Caki2 (cell line): ENCODE data around the gene CSNK1A1L. TPM values are rescaled to one million over a fixed set of nuclear protein-coding genes. Genes with fewer than 3 reads are reported as not detected.

ENCODE experiments used
- DNase-seq: peaks from one replicate; pipeline ENCODE4 v3.0.0-alpha.2; 2015; ENCODE audit warnings: low read depth
- in situ Hi-C: cut with HindIII; loops from 2 replicates; pipeline ENCODE4 v1.10.0; 2016; ENCODE audit warnings: low sequenced_read_pairs, low pct_unique_long_range_greater_than_20kb, mixed read lengths
- total RNA-seq: library from RNA; depleted of rRNA; stranded (reverse); fragments of >200 nt; shearing (Covaris generic); gene quantifications from 2 replicates; pipeline ENCODE4 v1.2.3, GENCODE V29; 2014; ENCODE audit warnings: low replicate concordance; rRNA removed

The CSNK1A1L gene
- not detected in 2 replicates for total RNA-seq

- in situ Hi-C loops: no loop called here
- no peak for DNase-seq
Observed at GRCh38 chr13:37105251-37105714, at the start of gene CSNK1A1L. Gene CSNK1A1L (minus strand): TSS chr13:37105664. CDS start chr13:37105256, 408 bp downstream.

- in situ Hi-C loops: no loop called here
- DNase-seq: no peak
Observed at GRCh38 chr13:37149380-37149779, 43.9 kb upstream of the CSNK1A1L start.

GRCh38 chr13:37148501-37148900, 43.0 kb upstream of the CSNK1A1L start:
- in situ Hi-C loops: no loop called here
- no peak for DNase-seq

- DNase-seq: no peak
- in situ Hi-C loops: no loop called here
Observed at GRCh38 chr13:37144661-37145060, 39.2 kb upstream of the CSNK1A1L start.

DNA sequence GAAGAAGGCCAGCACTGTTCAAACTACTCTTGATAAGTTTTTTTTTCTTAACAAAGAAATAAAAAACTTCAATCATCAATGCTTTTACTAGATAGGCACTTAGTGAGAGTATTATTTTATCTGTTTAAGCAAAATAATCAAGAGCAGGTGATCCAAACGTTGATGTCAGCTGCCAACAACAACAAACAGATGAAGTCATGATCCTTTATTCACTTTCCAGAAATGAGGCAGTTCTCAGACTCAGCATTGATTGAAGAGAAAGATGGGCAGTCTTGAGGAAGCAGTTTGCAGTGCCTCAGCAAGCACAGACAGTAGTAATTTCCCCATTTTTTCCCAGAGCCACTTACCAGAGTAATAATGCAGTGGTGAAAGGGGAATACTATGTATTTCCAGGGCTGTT, 38.4 kb upstream of the CSNK1A1L start:
- in situ Hi-C loops: no loop called here

GRCh38 chr13:37142877-37143276, 37.4 kb upstream of the CSNK1A1L start:
- DNase-seq: no peak
- in situ Hi-C loops: no loop called here

More for the DNA sequence above, 38.4 kb upstream of the CSNK1A1L start:
- DNase-seq: no peak

DNA sequence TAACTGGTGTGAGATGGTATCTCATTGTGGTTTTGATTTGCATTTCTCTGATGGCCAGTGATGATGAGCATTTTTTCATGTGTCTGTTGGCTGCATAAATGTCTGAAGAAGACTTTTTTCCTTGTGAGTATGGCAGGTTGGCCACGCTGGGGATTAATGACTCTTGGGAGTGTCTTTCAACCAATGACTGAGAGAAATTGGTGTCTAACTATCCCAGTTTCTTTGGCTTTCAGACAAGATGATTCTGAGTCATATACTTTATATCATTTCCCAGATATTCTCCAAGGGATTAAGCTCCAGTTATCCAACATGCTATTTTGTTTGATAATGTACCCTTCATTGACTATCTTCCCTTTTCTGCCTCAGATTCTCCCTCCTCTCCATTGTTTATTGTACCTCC, 35.5 kb upstream of the CSNK1A1L start:
- no peak for DNase-seq
- in situ Hi-C loops: no loop called here

- DNase-seq: no peak
- in situ Hi-C loops: no loop called here
Observed at GRCh38 chr13:37139356-37139755, 33.9 kb upstream of the CSNK1A1L start.

DNA sequence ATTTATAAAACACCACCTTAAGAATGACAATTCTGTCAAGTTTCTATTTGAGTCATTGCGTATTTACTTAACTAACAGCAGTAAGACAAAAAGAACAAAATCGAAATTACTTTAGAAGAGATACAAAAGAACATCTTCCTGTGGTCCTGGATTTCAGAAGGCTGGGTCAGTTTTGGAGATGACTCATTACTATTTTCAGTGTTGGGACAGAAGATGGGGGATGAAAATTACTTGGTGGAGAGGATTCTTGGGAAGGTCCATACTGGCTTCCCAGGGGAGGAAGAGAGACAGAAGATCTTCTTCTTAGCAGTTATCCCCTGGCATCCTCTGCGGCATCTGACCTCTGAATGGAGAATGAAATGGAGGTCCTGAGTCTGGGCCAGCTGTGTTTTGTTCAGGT, 33.5 kb upstream of the CSNK1A1L start:
- in situ Hi-C loops: no loop called here
- no peak for DNase-seq

- no peak for DNase-seq
- in situ Hi-C loops: no loop called here
Observed at GRCh38 chr13:37138169-37138568, 32.7 kb upstream of the CSNK1A1L start.

- in situ Hi-C loops: no loop called here
- no peak for DNase-seq
Observed at GRCh38 chr13:37136633-37137032, 31.2 kb upstream of the CSNK1A1L start.

GRCh38 chr13:37136187-37136586, 30.7 kb upstream of the CSNK1A1L start:
- in situ Hi-C loops: no loop called here
- DNase-seq: no peak

DNA sequence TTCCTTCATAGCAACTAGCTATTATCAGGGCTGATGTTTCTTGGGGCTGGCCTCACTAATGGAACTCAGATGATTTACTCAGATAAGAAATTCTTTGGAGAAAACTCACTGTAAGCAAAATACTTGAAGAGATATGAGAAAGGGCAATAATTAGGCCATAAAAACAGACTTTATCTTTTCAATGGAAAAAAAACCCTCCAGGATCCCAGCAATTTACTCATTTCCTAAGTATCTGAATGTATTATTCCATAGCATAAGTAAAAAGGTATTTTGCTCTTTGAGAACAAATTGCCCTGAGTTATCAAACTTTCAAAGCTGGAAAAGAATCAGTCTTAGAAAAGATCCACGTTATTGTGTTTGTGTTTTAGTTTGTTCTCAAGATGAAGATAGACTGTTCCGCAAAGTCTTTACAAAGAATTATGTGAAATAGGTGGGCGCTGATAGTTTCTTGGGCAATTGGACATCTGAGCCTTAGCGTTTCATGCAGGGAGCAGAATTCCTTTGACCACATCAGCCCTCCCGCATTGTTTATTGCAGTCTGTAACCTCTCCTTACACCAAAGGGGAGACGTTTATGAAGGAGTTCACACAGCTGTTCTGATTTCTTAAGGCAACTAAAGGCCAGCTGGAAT, 29.1 kb upstream of the CSNK1A1L start:
- in situ Hi-C loops: no loop called here
- no peak for DNase-seq

DNA sequence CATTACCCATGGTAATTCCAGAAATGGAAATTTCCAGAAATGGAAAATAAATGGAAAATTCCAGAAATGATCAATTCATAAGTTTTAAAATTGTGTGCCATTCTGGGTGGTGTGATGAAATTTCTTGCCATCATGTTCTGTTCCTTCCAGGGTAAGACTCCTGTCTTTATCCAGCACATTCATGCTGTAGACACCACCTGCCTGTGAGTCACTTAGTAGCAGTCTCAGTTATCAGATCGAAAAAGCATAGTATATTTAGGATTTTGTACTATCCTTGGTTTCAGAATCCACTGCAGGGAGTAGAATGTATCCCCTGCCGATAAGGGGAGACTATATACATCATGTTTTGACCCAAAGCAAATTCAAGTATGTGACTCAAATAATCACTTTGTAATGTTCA, 26.7 kb upstream of the CSNK1A1L start:
- DNase-seq: no peak
- in situ Hi-C loops: no loop called here

- in situ Hi-C loops: no loop called here
- no peak for DNase-seq
Observed at GRCh38 chr13:37131092-37131491, 25.6 kb upstream of the CSNK1A1L start.

DNA sequence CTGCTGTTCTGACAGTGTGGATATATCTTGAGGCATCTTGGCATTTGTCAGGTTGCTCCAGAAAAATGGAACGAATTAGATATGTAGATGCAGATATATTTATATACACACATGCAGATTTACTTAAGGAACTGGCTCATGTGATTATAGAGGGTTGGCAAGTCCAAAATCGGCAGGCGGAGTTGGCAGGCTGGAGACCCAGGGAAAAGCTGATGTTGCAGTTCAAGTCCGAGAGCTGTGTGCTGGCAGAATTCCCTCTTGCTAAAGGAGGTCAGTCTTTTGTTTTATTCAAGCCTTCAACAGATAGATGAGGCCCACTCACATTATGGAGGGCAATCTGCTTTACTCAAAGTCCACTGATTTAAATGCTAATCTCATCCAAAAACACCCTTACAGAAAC, 24.4 kb upstream of the CSNK1A1L start:
- in situ Hi-C loops: no loop called here
- no peak for DNase-seq

GRCh38 chr13:37127691-37128241, 22.3 kb upstream of the CSNK1A1L start:
- no peak for DNase-seq
- in situ Hi-C loops: no loop called here

DNA sequence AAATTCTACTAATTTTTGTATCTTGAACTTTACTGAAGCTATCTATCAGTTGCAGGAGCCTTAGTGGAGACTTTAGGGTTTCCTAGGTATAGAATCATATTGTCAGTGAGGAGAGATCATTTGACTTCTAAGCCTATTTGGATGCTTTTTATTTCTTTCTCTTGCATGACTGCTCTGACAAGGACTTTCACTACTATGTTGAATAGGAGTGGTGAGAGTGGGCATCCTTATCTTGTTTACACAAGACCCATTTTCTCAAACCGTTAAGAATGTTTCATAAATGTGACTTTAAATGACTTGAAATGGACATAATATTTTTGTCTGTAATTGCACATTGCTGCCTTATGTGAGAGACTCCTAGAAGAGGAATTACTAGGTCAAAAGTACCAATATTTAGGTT, 17.9 kb upstream of the CSNK1A1L start:
- in situ Hi-C loops: no loop called here
- no peak for DNase-seq

DNA sequence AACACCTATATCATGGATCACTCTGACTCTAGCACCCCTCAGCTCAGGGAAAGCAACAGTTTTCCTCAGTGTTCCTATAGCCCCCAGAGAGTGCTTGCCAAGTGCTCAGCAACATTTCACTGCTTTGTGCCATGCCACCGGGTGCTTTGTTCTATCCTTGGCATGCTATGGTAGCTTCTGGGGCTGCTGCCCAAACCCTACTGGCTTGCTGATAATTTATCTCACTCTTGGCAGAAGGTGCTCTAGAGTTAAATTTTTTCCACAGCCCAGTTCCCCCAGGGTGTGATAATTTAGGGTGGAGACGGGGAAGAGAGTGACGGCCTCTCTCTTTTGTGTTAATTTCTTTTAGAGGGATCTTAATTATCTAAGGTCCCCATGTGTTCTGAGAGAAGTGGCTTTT, 12.6 kb upstream of the CSNK1A1L start:
- in situ Hi-C loops: no loop called here
- no peak for DNase-seq

- no peak for DNase-seq
- in situ Hi-C loops: no loop called here
Observed at GRCh38 chr13:37114250-37114649, 8.8 kb upstream of the CSNK1A1L start.
